ENCODE measurements around the gene KPTN.
A peak's percentile ranks its signal among the peaks of the same experiment; 100 is the strongest.

Gene KPTN

DNA sequence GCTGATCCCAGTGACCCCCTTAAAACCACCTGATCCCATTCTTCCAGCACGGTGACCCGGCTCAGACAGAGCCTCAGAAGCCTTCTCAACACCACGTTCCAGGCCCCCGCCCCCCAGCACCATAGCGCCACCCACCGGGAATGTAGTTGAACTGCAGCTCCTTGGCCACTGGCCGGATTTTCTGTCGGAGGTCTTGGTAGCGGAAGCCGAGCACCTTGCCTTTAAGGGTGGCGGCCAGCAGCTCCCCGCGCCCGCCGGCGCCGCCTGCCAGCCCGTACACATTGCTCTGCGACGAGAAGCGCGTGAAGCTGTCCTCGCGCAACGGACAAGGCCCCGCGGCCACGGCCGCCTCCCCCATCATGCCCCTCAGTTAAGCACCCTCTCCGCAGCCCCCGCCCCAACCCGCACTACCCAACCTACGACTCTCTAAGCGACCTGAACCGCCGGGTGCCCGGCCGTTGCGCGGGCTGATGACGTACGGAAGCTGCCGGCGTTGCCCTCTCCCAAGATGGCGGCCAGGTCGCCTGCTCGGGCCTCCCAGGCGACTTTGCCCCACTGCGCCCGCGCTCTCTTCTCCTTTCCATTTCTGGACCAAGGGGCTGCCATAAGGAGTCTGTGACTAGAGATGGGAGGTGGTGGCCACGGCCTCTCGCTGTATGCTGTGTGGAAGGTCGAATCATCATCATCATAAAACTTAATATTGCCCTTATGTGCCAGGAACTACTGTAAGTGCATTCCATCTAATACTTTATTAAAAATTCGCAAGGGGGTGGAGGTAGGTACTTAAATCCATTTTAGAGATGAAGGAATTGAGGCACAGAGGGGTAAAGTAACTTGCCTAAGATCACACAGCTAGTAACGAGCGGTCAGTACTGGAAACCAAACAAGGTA is at the start of gene KPTN:
Gene KPTN (minus strand): TSS at position 420 of the 891 bp plus-strand sequence. CDS start 59 bp downstream, at position 361.
- no peak for DNase-seq

DNA sequence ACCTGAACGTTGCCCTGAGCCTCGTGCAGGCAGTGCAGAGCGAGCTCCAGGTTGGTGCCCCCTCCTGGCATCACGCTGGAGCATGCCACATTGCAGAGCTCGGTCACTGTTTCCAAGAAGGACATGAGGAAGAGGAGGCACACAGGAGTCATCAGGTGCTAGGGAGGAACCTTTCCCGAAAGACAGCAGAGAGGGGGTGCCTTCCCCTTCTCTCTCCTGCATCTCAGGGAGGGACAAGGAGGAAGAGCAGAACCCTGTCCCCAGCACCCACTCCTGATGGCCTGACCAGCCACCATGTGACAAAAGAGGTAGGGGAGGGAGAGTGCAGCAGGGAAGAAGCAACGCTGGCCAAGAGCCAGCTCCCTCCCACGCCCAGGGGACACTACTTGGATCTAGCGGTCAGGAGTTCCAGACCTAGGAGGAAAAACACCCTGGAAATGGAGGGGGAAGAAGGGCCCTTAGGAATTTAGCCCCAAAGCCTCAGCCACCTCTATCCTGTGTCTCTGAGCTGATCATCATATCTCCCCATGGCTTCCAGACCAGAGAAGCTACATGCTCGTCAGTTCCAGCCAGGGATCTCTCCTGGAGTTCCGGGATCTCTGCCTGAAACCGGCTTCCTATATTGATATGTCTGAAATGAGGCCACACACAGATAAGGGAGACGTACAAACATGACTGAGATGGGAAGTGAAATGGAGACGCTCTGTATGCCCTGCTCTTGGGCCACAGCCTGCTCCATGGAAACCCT is 47.8 kb upstream of the KPTN start:
- no peak for DNase-seq

DNA sequence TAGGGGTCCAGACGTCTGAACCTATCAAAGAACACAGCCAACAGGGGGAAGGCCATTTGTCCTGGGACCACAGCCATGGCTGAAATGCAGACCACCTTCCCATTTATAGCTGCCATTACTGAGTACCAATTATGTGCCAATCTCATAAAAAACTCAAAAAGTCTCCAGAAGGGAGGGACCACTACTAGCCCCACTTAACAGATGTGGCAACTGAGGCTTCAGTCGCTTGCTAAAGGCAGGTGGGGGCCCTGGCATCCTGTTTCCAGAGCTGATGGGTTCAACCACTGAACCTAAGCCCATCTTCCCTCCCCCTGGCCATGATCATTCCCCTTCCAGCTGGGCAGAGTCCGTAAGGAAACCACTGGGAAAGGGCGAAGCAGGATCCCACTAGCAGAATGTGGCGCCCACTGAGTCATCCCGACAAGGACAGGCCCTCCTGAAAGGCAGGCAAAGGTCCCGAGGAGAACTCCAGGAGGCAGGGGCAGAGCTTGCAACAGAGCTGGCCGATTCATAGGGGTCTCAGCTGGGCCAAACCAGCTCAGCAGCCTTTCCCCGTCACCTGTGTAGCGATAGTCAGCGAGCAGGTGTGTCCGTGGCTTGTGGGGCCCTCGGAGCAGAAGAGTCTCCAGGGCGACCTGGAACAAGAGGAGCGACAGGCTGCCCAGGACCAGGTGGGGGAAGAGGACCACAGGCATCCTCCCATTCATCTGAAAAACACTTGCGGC is 45.2 kb upstream of the KPTN start:
- DNase-seq: no peak

DNA sequence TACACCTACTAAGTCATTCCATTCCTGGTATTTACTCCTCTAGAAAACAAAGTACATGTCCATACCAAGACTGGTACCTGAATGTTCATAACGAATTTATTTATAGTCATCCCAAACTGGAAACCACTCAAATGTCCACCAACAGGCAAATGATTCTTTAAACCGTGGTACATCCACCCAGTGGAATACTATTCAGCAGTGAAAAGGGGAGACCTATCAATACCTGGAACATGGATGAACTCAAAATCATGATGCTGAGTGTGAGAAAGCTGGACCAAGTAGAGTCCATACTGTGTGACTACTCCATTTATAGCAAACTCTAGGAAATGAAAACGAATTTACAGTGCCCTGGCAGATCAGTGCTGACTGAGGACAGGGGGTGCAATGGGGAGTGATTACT is 42.8 kb upstream of the KPTN start:
- DNase-seq: no peak

DNA sequence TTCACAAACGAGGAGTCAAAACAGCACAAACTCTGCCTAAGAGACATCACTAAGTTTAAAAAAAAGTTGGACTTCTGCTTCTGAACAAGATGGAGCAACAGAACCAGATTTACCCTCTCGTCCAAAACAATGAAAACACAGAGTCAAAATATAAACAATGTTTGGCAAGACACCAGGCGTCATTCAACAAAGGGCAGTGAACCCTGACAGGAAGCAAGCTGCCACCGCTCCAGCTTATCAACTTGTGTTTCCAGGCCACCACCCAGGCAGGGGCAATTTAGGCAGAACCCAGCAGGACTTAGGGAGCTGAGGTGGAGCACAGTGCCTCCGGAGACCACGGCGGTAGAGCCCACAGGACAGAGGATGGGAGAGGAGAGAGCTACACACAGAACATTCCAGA is 39.5 kb upstream of the KPTN start:
- no peak for DNase-seq

DNA sequence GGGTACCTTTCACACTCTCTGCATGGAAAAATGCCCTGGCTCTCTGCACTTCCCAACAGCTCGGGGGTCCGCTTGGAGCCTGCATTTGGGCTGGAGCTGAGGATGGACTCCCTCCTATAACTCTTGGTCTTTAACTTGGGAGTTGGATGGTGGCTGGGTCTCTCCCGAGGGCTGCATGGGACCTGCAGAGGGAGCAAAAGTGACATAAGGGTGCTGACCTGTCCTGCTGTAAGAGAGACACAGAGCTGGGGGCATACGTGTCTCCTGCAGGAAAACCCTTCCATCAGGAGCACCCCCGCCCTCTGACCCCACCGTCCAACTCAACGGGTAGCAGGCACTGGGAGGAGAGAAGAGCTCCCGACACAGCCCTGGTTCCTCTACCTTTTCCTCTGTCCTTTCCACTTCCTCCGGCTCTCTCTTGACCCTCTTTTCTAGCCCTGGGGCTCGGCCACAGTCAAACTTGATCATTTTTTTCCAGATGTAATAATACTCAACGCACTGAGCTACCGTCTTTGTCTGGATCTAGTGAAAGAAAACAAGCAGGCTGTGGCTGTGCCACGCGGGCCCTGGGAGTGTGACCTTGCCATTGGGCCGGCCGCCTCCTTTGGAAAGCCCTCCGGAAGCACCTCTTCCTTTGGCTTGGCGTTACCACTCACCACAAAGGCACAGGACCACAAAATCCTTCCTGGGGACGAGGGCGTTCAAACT is 37.6 kb upstream of the KPTN start:
- DNase-seq: no peak

DNA sequence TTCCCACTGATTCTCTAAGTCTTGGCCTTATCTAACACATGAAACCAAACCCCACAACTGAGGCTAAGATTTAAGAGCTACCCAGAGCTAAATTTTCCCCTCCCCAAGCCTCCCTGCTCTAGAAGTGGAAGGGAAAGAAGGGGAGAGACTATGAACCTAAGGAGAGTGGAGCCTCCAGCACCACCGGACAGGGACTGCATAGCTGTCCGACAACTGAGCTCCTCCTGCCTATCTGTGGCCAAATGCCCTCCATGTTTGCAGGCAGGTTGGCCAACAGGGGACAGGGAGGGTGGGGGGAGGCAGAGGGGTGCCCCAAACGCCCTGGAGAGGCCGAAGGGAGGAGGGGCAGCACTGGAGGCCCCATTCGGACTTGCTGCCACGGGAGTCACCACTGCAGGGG is 36.8 kb upstream of the KPTN start:
- no peak for DNase-seq

- DNase-seq: no peak
Observed at GRCh38 chr19:47520343-47520806, 36.4 kb upstream of the KPTN start.

DNA sequence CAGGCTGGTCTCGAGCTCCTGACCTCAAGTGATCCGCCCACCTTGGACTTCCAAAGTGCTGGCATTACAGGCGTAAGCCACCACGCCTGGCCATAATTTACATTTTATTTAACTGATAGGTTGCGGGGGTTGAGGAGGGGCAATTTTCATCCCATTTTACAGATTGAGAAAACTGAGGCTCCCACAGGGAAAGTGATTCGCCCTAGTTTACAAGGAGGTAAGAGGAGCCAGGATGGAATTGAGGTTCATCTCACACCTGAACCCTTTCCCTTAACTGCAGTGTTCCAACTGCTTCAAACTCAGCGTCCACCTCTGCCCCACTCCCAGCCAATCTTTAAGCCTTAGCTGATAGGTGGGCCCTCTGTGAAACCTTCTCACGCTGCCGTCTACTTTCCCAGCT is 34.8 kb upstream of the KPTN start:
- no peak for DNase-seq

DNA sequence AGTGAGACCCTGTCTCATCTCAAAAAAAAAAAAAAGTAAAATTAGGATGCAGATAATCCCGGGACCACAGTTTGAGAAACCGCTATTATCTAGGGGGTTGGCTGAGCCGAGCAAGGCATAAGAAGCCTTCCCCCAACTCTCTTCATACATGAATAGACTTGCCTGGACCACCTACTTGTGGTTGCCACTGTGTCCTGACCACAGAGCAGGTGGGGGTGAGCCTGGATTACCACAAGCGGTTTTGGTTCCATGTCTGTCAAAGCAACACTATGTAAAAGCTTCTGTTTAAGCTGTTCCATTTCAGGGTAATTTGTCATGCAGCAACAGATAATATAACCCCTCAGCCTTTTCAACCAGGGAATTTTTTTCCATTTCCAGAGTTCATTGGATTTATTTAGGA is 34.1 kb upstream of the KPTN start:
- no peak for DNase-seq

- DNase-seq: peak; percentile 100
Observed at GRCh38 chr19:47514869-47515588, 31.0 kb upstream of the KPTN start, which contains the start of gene NAPA. Gene NAPA, minus strand, starts transcription at chr19:47515063. Its CDS starts 123 bp downstream, at chr19:47514940.

DNA sequence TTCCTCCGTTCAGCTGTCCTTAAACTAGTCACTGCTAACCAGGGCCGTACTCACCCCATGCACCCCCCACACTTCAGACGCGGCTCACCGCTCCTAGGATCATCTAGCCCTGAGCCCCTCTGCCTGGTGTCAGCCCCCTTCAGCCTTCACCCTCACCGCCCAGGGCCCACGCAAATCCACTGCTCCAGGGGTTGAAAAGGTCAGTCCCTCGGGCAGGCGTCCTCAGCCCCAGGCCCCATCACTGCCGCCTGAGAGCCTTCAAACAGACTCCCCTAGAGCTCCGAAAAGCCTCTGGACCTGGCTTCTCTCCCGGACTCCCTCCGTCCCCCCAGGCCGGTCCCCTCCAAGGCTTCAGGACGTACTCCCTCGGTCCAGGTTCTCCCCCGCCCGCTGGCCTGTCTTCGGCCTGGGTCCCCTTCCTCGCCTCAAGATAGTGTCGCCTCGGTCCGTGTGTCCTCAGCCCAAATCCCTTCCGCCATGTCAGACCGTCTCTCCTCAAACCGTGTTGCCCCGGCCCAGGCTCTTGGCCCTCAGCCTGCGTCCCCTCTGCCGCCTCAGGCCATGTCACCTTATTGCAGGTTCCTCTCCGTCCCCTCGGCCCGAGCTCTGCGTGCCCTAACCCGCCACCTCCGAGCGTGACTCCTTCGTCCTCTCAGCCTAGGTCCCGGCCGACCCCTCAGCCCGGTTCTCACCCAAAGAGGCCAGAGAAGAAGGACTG is 30.3 kb upstream of the KPTN start:
- DNase-seq: no peak

DNA sequence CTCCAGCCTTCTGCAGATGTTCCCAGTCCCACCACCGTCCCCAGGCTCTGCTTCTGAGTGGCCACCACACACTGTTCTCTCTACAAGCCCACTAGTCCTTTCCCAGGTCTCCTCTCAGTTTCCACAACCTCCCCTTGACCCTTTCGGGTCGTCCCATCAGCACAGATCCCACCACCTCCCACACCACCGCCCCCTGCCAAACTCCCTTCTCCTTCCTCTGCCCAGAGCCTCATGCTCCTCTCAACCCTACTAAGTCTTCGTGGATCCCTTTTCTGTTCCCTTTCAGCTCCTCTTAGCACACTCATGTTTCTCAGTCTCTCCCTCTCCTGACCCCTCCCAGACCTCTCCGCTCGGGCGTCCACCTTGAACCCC is 28.9 kb upstream of the KPTN start:
- no peak for DNase-seq

- no peak for DNase-seq
Observed at GRCh38 chr19:47512183-47512947, 28.3 kb upstream of the KPTN start.

- no peak for DNase-seq
Observed at GRCh38 chr19:47511681-47512080, 27.7 kb upstream of the KPTN start.

GRCh38 chr19:47511128-47511517 is 27.1 kb upstream of the KPTN start:
- DNase-seq: no peak

DNA sequence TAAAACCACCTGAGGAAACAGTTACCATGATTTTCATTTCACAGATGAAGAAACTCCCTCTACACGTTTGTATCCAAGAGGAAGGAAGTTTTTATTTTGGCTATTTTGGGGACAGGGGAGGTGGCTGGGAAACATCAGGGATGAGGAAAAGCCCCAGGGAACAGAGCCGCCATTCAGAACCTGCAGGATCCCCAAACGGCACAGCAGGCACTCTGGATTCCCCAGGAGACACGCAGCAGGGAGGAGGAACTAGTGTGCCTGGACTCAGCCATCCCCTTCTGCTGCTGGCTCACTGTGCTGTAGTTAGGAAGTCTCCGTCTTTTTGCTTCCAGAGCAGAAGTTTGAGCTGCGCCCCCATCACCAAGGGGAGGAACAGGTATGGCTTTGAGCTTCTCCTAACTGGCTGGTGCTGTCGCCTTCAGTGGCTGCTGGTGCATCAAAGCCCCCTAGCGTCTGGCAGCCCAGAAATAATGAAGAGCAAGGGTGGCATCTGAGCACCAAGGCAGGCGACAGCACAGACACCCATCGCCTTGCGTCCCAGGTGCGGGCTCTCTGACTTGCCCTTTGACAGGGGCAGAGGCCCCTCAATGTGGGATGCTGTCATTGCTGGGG is 26.6 kb upstream of the KPTN start:
- DNase-seq: no peak

DNA sequence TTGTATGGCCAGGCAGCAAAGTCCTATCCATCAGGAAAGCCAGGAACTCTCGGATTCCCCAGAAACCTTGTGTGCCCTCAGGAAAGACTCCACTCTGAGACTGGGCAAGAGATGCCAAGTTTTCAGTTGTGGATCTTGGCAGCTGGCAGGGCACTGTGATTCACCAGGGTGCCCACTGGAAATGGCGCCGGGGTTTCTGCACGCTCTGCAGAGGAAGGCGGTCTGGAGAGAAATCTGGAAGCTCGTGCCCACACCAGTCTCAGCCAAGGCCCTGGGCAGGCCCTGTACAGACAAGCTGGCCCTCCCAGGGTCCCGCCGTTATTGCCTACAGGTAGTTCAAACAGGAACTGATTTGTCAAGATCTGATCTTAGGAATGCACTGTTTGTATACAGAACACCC is 26.0 kb upstream of the KPTN start:
- DNase-seq: no peak

DNA sequence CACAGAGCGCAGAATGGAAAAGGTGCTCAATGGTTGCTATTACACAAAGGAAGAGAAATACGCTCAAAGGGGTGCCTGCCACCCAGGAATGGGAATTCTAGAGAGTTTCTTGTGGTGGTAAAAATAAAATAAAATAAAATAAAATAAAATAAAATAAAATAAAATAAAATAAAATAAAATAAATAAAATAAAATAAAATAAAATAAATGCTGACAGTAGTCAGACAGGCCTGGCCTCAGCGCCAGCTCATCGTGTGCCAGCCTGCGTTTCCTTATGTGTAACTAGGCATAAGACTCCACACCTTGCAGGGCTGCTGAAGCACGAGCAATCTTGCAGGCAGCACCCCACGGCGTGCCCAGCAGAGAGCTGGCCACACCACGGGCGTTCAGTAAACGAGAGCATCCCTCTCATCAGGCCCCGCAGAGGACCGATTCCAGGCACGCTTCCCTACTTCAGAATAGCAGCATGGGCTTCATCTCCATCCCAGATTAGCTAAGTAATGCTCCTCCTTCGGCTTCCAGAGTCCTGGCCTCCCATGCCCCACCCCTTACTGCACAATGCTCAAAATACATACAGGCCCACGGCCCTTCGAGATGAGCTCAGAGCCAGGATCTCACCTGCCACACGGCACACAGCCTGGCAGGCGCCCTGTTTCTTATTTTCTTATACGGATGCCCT is 25.3 kb upstream of the KPTN start:
- DNase-seq: no peak

DNA sequence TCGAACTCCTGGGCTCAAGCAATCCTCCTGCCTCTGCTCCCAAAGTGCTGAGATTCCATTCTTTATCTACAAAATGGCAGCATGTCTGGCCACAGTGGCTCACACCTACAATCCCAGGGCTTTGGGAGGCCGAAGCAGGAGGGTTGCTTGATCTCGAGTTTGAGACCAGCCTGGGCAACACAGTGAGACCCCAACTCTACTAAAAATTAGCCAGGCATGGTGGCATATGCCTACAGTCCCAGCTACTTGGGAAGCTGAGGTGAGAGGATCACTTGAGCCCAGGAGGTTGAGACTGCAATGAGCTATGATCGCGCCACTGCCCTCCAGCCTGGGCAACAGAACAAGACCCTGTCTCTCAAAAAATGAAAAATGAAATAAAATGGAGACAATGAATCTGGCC is 24.7 kb upstream of the KPTN start:
- DNase-seq: no peak

Data from SIG-M5 (cell line).